ENCODE data around the gene HOXD13.

- TF ChIP-seq MYC (IDR thresholded peaks at IDR 0.05; ENCODE audit: low read depth, low read length) = no peak
- TF ChIP-seq, protein P1, sequence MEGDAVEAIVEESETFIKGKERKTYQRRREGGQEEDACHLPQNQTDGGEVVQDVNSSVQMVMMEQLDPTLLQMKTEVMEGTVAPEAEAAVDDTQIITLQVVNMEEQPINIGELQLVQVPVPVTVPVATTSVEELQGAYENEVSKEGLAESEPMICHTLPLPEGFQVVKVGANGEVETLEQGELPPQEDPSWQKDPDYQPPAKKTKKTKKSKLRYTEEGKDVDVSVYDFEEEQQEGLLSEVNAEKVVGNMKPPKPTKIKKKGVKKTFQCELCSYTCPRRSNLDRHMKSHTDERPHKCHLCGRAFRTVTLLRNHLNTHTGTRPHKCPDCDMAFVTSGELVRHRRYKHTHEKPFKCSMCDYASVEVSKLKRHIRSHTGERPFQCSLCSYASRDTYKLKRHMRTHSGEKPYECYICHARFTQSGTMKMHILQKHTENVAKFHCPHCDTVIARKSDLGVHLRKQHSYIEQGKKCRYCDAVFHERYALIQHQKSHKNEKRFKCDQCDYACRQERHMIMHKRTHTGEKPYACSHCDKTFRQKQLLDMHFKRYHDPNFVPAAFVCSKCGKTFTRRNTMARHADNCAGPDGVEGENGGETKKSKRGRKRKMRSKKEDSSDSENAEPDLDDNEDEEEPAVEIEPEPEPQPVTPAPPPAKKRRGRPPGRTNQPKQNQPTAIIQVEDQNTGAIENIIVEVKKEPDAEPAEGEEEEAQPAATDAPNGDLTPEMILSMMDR (IDR thresholded peaks at IDR 0.05; ENCODE audit: low read depth, low read length) = no peak
- TF ChIP-seq, protein P2, sequence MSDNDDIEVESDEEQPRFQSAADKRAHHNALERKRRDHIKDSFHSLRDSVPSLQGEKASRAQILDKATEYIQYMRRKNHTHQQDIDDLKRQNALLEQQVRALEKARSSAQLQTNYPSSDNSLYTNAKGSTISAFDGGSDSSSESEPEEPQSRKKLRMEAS (IDR thresholded peaks at IDR 0.05; ENCODE audit: low read depth, low read length) = no peak
Measured at GRCh38 chr2:176128172-176128981, 35.9 kb downstream of the HOXD13 start.
